ENCODE results near the gene NPAS3.
A peak's percentile ranks its signal among the peaks of the same experiment; 100 is the strongest.

The NPAS3 gene

DNA sequence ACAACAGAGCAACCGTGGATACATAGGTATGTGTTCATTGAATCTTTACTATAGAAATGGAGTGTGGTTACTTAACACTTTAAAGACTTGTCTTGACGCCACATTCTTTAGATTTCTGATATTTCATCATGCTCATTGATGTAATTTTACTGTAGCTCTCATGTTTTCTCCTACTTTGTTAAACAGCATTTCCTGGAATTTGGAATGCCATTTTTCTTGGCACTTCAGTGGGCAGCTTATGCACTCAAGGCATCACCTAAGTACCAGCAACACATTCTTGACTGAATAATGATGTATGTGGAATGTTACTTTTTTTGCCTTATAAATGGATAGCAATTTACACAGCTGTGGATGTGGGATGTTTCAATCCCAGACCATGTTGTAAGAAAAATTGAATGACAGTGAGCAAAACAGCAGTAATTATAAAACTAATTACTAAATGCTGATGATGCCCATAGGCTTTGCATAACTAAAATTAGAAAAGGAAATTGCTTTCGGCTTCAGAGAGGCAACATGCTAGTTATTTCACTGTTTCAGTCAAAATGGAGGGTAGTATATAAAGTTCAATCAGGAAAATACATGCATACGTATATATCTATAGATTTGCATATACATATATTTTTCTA is 298.5 kb downstream of the NPAS3 start:
- no peak overlapping the region for H3K9ac ChIP-seq
- no peak for TF ChIP-seq Cebpa-rat (IDR thresholded peaks at IDR 0.05)

DNA sequence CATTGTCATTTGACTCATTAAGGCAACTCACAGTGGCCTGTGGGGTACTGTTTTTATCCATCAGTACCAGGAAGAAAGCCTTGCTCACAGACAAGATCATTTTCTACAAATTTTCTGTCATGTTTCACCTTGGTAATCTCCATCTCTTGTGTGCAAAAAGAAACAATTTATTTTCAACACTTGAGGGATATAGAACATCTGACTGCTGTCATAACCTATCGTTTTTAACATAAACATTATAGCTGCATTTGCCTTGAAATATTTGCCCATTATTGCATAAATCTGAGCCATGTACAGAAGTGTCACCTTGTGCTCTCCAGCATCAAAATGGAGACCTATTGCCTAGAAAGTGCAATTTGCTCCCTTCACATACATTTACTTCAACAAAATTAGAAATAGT is 300.8 kb downstream of the NPAS3 start:
- Histone ChIP-seq H3K27ac (no peak overlapping the region), H3K4me1 (no peaks in the 10 kb centered on the region), H3K27me3 (no peaks in the 10 kb centered on the region), H3K9me3 (replicated peaks in 1 of 11) (no peaks in the 10 kb centered on the region), H3K9ac (no peak overlapping the region), H4K20me1 (no peaks in the 10 kb centered on the region), H3K4me2 (no peak overlapping the region), H3K36me3 (no peaks in the 10 kb centered on the region), H3K4me3 (no peak overlapping the region)
- no peak for TF ChIP-seq Cebpa-rat (IDR thresholded peaks at IDR 0.05)

More for the DNA sequence above, 298.5 kb downstream of the NPAS3 start:
- no peaks in the 10 kb centered on the region for H3K4me1 ChIP-seq
- no peaks in the 10 kb centered on the region for H3K27me3 ChIP-seq
- no peak overlapping the region for H3K4me2 ChIP-seq
- H3K4me3 ChIP-seq, result no peak overlapping the region
- H3K36me3 ChIP-seq, result no peaks in the 10 kb centered on the region
- no peaks in the 10 kb centered on the region for H4K20me1 ChIP-seq
- no peak overlapping the region for H3K27ac ChIP-seq
- no peaks in the 10 kb centered on the region for H3K9me3 ChIP-seq (replicated peaks in 1 of 11)

DNA sequence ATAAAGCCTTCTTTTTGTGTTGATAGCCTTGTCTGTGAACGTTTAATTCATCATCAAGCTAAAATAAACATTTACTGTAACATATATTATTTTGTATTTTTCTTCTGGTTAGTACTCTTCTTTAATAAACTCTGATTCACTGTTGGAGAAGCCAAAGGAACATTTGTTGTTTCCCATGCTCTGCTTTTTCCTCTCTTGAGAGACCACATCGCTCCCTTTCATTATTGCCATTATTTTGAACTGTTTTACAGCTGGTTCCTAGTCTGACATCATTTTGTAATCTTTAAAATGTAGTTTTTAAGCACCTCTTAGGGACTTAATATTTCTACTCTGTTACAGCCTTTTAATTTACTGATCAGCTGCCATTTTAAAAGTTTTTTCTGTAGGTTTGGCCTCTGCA is 301.8 kb downstream of the NPAS3 start:
- Histone ChIP-seq H4K20me1 (no peaks in the 10 kb centered on the region), H3K27me3 (no peaks in the 10 kb centered on the region), H3K36me3 (no peaks in the 10 kb centered on the region), H3K9ac (no peak overlapping the region), H3K9me3 (replicated peaks in 1 of 11) (no peaks in the 10 kb centered on the region), H3K27ac (no peak overlapping the region), H3K4me1 (no peaks in the 10 kb centered on the region), H3K4me3 (no peak overlapping the region), H3K4me2 (no peak overlapping the region)
- no peak for TF ChIP-seq Cebpa-rat (IDR thresholded peaks at IDR 0.05)

DNA sequence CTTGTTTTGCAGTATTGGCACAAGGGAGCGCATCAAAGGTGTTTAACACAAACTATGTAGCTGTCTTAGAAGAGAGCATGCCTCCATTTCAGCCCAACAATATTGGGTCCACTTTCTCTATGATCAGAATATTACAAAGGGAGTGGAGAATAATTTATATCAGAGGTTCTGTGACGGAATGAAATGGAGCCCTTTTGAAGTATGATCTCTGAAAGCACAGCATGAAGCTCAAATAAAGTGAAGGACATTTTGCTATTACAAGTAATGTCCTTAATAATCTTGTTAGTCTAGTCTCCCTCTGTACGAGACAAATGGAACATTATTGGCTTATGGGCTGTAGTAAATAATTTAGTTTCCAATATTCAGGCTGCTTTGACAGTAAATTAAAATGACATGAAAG is 302.7 kb downstream of the NPAS3 start:
- no peak overlapping the region for H3K9ac ChIP-seq
- H3K9me3 ChIP-seq (replicated peaks in 1 of 11), result no peaks in the 10 kb centered on the region
- H3K4me1 ChIP-seq, result no peaks in the 10 kb centered on the region
- no peak overlapping the region for H3K4me3 ChIP-seq
- H3K27ac ChIP-seq, result no peak overlapping the region
- H3K4me2 ChIP-seq, result no peak overlapping the region
- H3K27me3 ChIP-seq, result no peaks in the 10 kb centered on the region
- TF ChIP-seq Cebpa-rat (IDR thresholded peaks at IDR 0.05), result no peak
- no peaks in the 10 kb centered on the region for H4K20me1 ChIP-seq
- no peaks in the 10 kb centered on the region for H3K36me3 ChIP-seq

DNA sequence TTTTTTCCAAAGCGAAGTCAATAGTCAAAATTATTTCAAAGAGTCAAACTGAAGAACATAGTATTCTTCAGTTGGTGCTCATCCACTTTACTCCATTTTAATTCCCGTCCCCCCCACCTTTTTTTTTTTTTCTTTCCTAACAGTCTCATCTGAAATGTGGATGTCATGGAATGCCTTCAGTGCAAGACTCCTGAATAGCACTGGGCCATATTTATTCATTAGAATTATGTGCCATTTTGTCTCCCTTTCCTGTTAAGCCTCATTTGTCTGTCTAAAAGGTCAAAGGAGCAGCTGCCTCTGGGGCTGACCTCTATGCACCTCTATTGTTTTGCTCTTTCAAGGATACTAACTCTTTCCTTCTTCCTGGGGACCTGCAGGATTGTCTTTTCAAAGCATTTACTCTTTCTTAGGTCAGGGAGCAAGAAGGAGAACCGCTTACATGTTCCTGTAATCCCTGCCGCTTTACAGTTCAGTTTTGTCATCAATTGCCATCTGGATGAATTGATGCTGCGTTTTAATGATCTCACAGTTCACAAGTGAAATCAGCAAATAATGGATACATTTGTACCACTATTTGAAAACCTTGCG is 310.6 kb downstream of the NPAS3 start:
- no peak overlapping the region for H3K4me2 ChIP-seq
- H3K27me3 ChIP-seq, result no peaks in the 10 kb centered on the region
- H3K9me3 ChIP-seq (replicated peaks in 1 of 11), result no peaks in the 10 kb centered on the region
- no peak for TF ChIP-seq Cebpa-rat (IDR thresholded peaks at IDR 0.05)
- H3K27ac ChIP-seq, result no peak overlapping the region
- H4K20me1 ChIP-seq, result no peaks in the 10 kb centered on the region
- no peak overlapping the region for H3K4me3 ChIP-seq
- H3K9ac ChIP-seq, result no peak overlapping the region
- no peaks in the 10 kb centered on the region for H3K4me1 ChIP-seq
- no peaks in the 10 kb centered on the region for H3K36me3 ChIP-seq

DNA sequence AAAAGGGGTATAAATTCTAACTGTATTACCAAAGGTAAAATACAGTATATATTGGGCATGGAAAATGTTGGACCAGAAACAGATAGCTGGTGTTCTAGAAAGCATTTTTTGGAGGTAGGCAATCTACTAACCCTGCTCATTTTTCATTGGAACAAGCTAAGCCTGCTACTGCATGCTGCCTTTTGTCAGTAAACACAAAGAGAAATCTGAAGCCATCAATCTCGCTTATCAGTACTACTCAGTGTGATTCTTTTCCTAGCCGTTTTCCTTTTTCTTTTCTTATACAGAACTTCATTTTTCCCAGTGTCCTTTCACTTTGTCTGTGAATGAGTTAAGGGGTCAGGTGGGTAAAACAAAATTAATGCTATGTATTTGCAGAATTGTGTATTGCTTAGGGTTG is 312.3 kb downstream of the NPAS3 start:
- H3K4me1 ChIP-seq, result no peaks in the 10 kb centered on the region
- H3K27ac ChIP-seq, result no peak overlapping the region
- no peak overlapping the region for H3K9ac ChIP-seq
- no peaks in the 10 kb centered on the region for H3K27me3 ChIP-seq
- H4K20me1 ChIP-seq, result no peaks in the 10 kb centered on the region
- H3K36me3 ChIP-seq, result no peaks in the 10 kb centered on the region
- no peak overlapping the region for H3K4me2 ChIP-seq
- H3K4me3 ChIP-seq, result no peak overlapping the region
- no peak for TF ChIP-seq Cebpa-rat (IDR thresholded peaks at IDR 0.05)
- no peaks in the 10 kb centered on the region for H3K9me3 ChIP-seq (replicated peaks in 1 of 11)

DNA sequence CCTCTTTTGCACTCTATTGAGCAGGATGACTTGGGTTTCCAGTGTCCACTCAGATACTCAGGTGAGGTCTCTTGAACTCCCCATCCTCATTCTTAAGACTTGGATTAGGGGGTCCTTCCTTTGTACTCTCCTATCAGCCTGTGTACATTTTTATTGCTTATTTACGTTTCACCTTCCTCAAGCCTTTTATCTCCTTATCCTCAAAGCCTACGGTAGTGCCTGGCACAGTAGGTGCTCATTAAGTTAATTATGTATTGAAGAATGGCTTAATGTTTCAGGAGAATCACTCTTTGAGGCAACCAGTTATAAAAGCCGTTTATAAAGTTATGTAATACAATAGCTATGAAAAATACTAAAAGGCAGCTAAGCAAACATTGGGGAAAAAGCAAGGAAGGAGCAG is 315.7 kb downstream of the NPAS3 start:
- no peaks in the 10 kb centered on the region for H3K9me3 ChIP-seq (replicated peaks in 1 of 11)
- H3K27ac ChIP-seq, result no peak overlapping the region
- peaks cover 0 to 7% (median 5%) of the 10 kb centered on the region in 10 experiments; a peak in 6 of 20 replicates for H3K4me1 ChIP-seq
- H4K20me1 ChIP-seq, result no peaks in the 10 kb centered on the region
- no peak for TF ChIP-seq Cebpa-rat (IDR thresholded peaks at IDR 0.05)
- H3K36me3 ChIP-seq, result no peaks in the 10 kb centered on the region
- H3K9ac ChIP-seq, result no peak overlapping the region
- H3K4me2 ChIP-seq, result no peak overlapping the region
- no peaks in the 10 kb centered on the region for H3K27me3 ChIP-seq
- H3K4me3 ChIP-seq, result no peak overlapping the region

DNA sequence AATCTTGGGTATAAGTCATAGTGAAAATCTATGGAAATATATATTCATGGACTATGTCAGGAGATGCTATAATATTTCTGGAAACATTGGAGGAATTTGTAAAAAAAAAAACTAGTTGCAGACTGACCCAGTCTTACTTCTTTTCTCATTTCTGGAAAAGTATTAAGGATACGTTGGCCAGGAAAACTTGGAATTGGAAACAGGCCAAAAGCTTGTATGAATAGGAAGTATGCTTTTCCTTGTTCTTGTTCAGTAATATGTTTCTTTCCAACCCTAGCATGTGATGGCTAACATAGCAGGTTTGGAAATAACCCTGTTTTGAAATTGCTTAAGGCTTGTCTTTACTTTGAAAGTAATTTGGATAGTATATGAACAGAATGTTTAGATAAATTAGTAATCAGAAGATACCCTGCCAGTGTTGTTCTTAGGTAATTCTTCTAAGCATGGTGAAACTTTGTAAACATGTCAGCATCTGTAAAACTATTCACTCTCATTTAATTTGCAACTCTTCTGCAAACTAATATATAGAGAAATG is 316.2 kb downstream of the NPAS3 start:
- Histone ChIP-seq H3K9me3 (replicated peaks in 1 of 11) (no peaks in the 10 kb centered on the region), H3K4me2 (no peak overlapping the region), H3K36me3 (no peaks in the 10 kb centered on the region), H3K27ac (no peak overlapping the region), H4K20me1 (no peaks in the 10 kb centered on the region), H3K27me3 (no peaks in the 10 kb centered on the region), H3K9ac (no peak overlapping the region), H3K4me3 (no peak overlapping the region), H3K4me1 (peaks cover 0 to 7% (median 5%) of the 10 kb centered on the region in 10 experiments; a peak in 6 of 20 replicates)
- TF ChIP-seq Cebpa-rat (IDR thresholded peaks at IDR 0.05), result no peak

DNA sequence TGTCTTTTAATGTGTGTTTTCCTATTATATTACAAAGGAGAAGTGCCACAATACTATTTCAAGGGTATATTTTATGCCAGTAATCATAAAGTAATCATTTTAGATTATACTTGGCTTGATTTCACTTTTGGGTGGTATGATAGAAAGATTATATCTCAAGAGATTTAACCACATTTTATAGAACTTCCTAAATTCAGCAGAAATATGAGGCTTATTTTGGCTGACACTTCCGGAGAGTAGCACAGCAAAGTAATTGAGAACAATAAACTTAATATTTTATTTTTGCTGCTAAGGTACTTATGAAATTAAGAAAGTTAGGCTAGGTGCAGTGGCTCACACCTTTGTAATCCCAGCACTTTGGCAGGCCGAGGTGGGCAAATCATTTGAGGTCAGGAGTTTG is 319.1 kb downstream of the NPAS3 start:
- H3K4me2 ChIP-seq, result peak overlapping the region in 6 of 11 experiments; percentile 5 to 37 (median 14); a peak in 4 of 22 replicates
- H3K27me3 ChIP-seq, result no peaks in the 10 kb centered on the region
- H3K36me3 ChIP-seq, result no peaks in the 10 kb centered on the region
- H3K9ac ChIP-seq, result no peak overlapping the region
- no peak overlapping the region for H3K4me3 ChIP-seq
- H3K4me1 ChIP-seq, result peaks cover 0 to 7% (median 5%) of the 10 kb centered on the region in 10 experiments; a peak in 6 of 20 replicates
- H4K20me1 ChIP-seq, result no peaks in the 10 kb centered on the region
- no peak for TF ChIP-seq Cebpa-rat (IDR thresholded peaks at IDR 0.05)
- H3K9me3 ChIP-seq (replicated peaks in 1 of 11), result no peaks in the 10 kb centered on the region
- no peak overlapping the region for H3K27ac ChIP-seq

DNA sequence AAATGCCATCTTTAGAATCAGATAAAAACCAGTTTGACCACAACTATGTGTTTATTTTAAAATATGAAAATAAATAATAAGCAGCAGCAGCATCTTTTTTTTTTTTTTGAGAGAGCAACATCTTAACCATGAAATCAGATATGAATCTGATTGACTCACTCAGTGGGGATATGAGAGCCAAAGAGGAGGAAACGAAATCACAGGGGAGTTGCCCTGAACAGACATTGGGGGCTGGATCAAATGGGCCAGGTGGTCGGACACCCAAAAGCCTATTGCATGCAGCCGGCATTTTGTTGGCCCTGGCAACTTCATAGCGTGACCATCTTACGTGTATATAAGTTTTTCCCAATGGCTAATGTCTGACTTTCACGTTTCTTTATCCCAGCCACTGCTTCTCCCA is 321.1 kb downstream of the NPAS3 start:
- Histone ChIP-seq H4K20me1 (no peaks in the 10 kb centered on the region), H3K4me1 (peaks cover 0 to 7% (median 5%) of the 10 kb centered on the region in 10 experiments; a peak in 6 of 20 replicates), H3K9ac (no peak overlapping the region), H3K27me3 (no peaks in the 10 kb centered on the region), H3K36me3 (no peaks in the 10 kb centered on the region), H3K9me3 (replicated peaks in 1 of 11) (no peaks in the 10 kb centered on the region), H3K27ac (no peak overlapping the region), H3K4me3 (no peak overlapping the region), H3K4me2 (no peak overlapping the region)
- TF ChIP-seq Cebpa-rat (IDR thresholded peaks at IDR 0.05), result no peak

Measured in BLaER1 treated with 17β-estradiol and CSF1 and Interleukin-3, amounts not matched to agents 10 nM and 100 nM (cell line).